Epidermal melanocyte (primary cell): Measurements from ENCODE around the gene MPPED2.

Source experiments
- DNase-seq: peaks from one replicate; pipeline ENCODE4 v3.0.0; 2011; ENCODE audit warnings: low spot score; ENCODE audit not compliant: insufficient read length

Gene MPPED2

GRCh38 chr11:30422447-30423278 lies 163.5 kb downstream of the MPPED2 start:
- DNase-seq: no peak

GRCh38 chr11:30420233-30420787 lies 165.8 kb downstream of the MPPED2 start:
- DNase-seq: no peak

- DNase-seq: no peak
Observed at GRCh38 chr11:30414806-30415205, 171.3 kb downstream of the MPPED2 start.

GRCh38 chr11:30414244-30414643 lies 171.9 kb downstream of the MPPED2 start:
- no peak for DNase-seq

GRCh38 chr11:30412509-30412908 lies 173.6 kb downstream of the MPPED2 start:
- no peak for DNase-seq

- DNase-seq: no peak
Observed at GRCh38 chr11:30411383-30411782, 174.8 kb downstream of the MPPED2 start.

- peak; percentile 77 for DNase-seq
Observed at GRCh38 chr11:30406978-30407762, 179.0 kb downstream of the MPPED2 start.

- DNase-seq: no peak
Observed at GRCh38 chr11:30405385-30405784, 180.8 kb downstream of the MPPED2 start.

GRCh38 chr11:30404136-30404535 lies 182.0 kb downstream of the MPPED2 start:
- no peak for DNase-seq

- DNase-seq: no peak
Observed at GRCh38 chr11:30395751-30396150, 190.4 kb downstream of the MPPED2 start.

- no peak for DNase-seq
Observed at GRCh38 chr11:30393012-30393411, 193.1 kb downstream of the MPPED2 start.

- no peak for DNase-seq
Observed at GRCh38 chr11:30392221-30392784, 193.8 kb downstream of the MPPED2 start.

- DNase-seq: no peak
Observed at GRCh38 chr11:30388957-30389356, 197.2 kb downstream of the MPPED2 start.

GRCh38 chr11:30387891-30388861 lies 198.0 kb downstream of the MPPED2 start:
- DNase-seq: no peak

- no peak for DNase-seq
Observed at GRCh38 chr11:30381879-30382278, 204.3 kb downstream of the MPPED2 start.

GRCh38 chr11:30380846-30381245 lies 205.3 kb downstream of the MPPED2 start:
- no peak for DNase-seq

- DNase-seq: no peak
Observed at GRCh38 chr11:30377347-30377746, 208.8 kb downstream of the MPPED2 start.

GRCh38 chr11:30370164-30370563 lies 216.0 kb downstream of the MPPED2 start:
- no peak for DNase-seq

- DNase-seq: no peak
Observed at GRCh38 chr11:30368394-30368793, 217.8 kb downstream of the MPPED2 start.

GRCh38 chr11:30365793-30366517 lies 220.2 kb downstream of the MPPED2 start:
- DNase-seq: no peak
